ENCODE measurements around the gene LAMB4.

Gene LAMB4

DNA sequence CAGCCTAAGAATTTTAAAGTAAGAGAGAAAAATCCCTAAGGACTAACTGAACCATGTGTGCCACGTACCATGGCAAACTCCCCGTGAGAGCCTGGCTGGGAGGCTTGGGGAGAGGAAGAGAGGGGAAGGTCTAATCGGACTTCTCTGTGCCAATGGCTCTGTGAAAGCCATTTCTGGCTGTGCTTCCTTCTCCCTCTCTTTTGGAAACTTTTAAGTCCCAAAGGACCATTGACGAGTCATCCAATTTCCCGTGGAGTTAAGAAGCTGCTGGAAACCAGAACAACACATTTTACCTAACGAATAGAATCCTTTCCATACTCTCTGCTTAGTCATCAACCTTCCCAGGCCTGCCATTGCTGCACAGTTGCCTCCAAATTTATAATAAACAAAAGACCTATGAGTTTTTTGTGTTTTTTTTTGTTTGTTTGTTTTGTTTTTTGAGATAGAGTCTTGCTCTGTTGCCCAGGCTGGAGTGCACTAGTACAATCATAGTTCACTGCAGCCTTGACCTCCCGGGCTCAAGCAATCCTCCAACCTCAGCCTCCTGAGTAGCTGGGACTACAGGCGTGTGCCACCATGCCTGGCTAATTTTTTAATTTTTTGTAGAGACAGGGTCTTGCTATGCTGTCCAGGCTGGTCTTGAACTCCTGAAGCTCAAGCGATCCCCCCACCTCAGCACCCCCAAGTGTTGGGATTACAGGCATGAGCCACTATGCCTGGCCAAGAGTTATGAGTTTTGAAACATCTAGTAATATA is 140.4 kb downstream of the LAMB4 start:
- DNase-seq, result no peak

- DNase-seq, result no peak
These were observed 147.2 kb downstream of the LAMB4 start for GRCh38 chr7:107982918-107983389.

GRCh38 chr7:107982042-107982840 is 147.9 kb downstream of the LAMB4 start:
- no peak for DNase-seq

DNA sequence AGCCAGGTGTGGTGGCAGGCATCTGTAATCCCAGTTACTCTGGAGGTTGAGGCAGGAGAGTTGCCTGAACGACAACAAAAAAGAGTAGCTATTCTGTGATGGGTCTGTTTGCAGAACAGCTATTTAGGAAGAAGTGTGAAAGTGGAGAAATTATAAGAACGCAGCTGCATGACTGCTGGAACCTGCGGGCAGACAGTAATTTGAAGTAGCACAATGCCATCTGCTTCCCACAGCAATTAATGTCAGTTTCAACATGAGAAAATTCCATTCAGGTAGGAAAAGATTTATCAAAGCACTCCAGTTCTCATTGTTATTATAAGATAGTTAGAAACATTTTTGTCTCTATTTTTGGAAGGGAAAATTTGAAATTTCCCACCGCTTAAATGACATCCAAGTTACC is 148.7 kb downstream of the LAMB4 start:
- no peak for DNase-seq

GRCh38 chr7:107980671-107981190 is 149.4 kb downstream of the LAMB4 start:
- no peak for DNase-seq

- no peak for DNase-seq
These were observed 150.0 kb downstream of the LAMB4 start for GRCh38 chr7:107980171-107980570.

- no peak for DNase-seq
These were observed 151.2 kb downstream of the LAMB4 start for GRCh38 chr7:107978815-107979408.

- no peak for DNase-seq
These were observed 153.1 kb downstream of the LAMB4 start for GRCh38 chr7:107977048-107977447.

DNA sequence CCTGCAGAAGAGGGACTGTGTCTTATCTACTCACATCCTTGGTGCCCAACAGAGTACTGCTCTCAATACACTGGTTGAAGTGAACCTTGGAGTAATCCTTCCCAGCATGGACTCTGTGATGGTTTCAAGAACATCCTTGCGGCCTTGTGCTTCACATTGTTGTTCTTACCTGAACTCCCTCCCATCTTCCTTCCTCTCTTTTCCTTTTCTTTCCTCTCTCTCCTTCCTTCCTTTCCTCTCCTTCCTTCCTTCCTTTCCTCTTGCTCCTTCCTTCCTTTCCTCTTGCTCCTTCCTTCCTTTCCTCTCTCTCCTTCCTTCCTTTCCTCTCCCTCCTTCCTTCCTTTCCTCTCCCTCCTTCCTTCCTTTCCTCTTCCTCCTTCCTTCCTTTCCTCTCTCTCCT is 153.5 kb downstream of the LAMB4 start:
- DNase-seq, result no peak

DNA sequence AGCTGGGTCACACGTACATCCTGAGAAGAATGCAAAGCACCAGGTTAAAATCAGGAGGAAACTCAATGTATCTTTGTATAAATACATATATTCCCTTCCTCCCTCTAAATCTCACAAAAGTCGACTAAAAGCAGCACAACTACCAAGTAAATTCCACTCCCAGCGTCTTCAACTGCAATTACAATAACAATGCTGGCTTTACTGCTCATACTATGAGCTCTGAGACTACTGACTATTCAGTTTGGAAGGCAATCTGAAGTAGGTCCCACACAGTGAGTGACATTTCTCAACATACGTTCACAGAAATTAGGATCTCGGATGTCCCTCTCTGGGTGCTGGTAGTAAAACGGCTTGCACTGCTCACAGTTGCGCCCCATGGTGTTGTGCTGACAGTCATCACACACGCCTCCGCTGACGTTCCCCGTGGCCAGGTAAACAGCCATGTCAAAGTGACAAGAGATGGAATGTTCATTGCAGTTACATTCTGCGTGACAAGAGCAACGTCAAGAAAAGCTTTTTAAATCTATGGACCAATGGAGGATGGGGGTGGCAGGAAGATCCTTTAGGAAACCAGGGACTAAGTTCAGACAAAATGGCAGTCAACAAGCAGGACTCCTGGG is 154.7 kb downstream of the LAMB4 start:
- no peak for DNase-seq

DNA sequence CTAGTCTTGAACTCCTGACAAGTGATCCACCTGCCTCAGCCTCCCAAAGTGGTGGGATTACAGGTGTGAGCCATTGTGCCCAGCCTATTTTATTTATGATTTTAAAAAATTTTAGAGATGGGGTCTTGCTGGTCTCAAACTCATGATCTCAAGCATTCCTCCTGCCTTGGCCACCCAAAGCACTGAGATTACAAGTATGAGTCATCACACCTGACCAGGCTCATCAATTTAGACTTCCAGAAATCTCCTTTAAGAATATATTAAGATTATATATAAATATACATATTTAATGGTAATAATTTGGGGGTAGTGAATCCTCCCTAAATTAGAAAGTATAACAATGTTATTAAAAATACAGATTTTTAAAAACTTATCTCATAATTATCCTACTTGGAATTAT is 156.3 kb downstream of the LAMB4 start:
- no peak for DNase-seq

Measured in inflammatory macrophage treated with lipopolysaccharide for 4 hours (primary cell).